IMR-90 (cell line): Measurements from ENCODE around the gene ACVRL1. TPM values are rescaled to one million over a fixed set of nuclear protein-coding genes. Genes with fewer than 3 reads are reported as not detected.

ENCODE experiments used
- ATAC-seq: fragments of 200-7000 bp; cut with Tn5 transposase; 2 replicates; pipeline ENCODE4 v1.9.1; 2020; ENCODE audit warnings: low read depth, mild to moderate bottlenecking, moderate library complexity
- BruUV-seq: library from RNA; stranded (reverse); fragments of 400-500 nt; replicated peaks from 2 replicates; lab custom pipeline; 2021; lab: Mats Ljungman, UMichigan
- CTCF ChIA-PET: fragments of 300-600 bp; formaldehyde crosslinking; extraction: SDS; loops from one replicate; lab custom pipeline; 2021; ENCODE audit warnings: antibody characterized with exemption; lab: Yijun Ruan, JAX
- POLR2A ChIA-PET: fragments of 300-600 bp; sonication (Branson Sonifier 250); formaldehyde crosslinking; loops from one replicate; lab custom pipeline; 2022; ENCODE audit warnings: antibody characterized with exemption; ENCODE audit not compliant: unreplicated experiment; lab: Charles Lee
- DNase-seq: peaks from one replicate; pipeline ENCODE4 v3.0.0; 2013
- H2AFZ ChIP-seq: replicated peaks from 2 replicates; pipeline ENCODE3; 2013; ENCODE audit warnings: low read length, mild to moderate bottlenecking; ENCODE audit not compliant: poor library complexity
- H2AK5ac ChIP-seq: 2 replicates; pipeline ENCODE4 v1.6.1; 2013; ENCODE audit warnings: low read depth, low read length, inconsistent platforms
- H2AK9ac ChIP-seq: replicated peaks from 2 replicates; pipeline ENCODE3; 2013; ENCODE audit warnings: mild to moderate bottlenecking, low read depth, low read length, moderate library complexity; ENCODE audit not compliant: poor library complexity
- H2BK120ac ChIP-seq: 2 replicates; pipeline ENCODE4 v1.6.1; 2013; ENCODE audit warnings: low read depth, low read length, inconsistent platforms
- H2BK15ac ChIP-seq: 3 replicates; pipeline ENCODE4 v1.6.1; 2013; ENCODE audit warnings: low read depth, low read length, inconsistent platforms
- H2BK20ac ChIP-seq: 2 replicates; pipeline ENCODE4 v1.6.1; 2013; ENCODE audit warnings: low read depth, mild to moderate bottlenecking, inconsistent platforms, low read length, moderate library complexity
- H2BK5ac ChIP-seq: 2 replicates; pipeline ENCODE4 v1.6.1; 2013; ENCODE audit warnings: mild to moderate bottlenecking, low read depth, low read length, inconsistent platforms; ENCODE audit not compliant: poor library complexity, severe bottlenecking
- H3K14ac ChIP-seq: replicated peaks from 2 replicates; pipeline ENCODE4 v1.6.1; 2013; ENCODE audit warnings: low read depth, low read length, inconsistent platforms
- H3K18ac ChIP-seq: 2 replicates; pipeline ENCODE4 v1.6.1; 2013; ENCODE audit warnings: low read depth, low read length, control low read depth
- H3K23ac ChIP-seq: 2 replicates; pipeline ENCODE4 v1.6.1; 2013; ENCODE audit warnings: low read depth, low read length, inconsistent platforms
- H3K27ac ChIP-seq: 2 replicates; pipeline ENCODE4 v1.5.1; 2013; ENCODE audit warnings: mild to moderate bottlenecking, control low read depth, low read length; ENCODE audit not compliant: insufficient read depth
- H3K27me3 ChIP-seq: 2 replicates; pipeline ENCODE4 v1.6.1; 2013; ENCODE audit warnings: low read length; ENCODE audit not compliant: control insufficient read depth, insufficient read depth
- H3K36me3 ChIP-seq: 2 replicates; pipeline ENCODE4 v1.6.1; 2013; ENCODE audit warnings: low read length, mixed read lengths; ENCODE audit not compliant: control insufficient read depth, insufficient read depth
- H3K4ac ChIP-seq: 2 replicates; pipeline ENCODE4 v1.6.1; 2013; ENCODE audit warnings: low read depth, low read length, inconsistent platforms
- H3K4me1 ChIP-seq: 2 replicates; pipeline ENCODE4 v1.6.1; 2013; ENCODE audit warnings: low read length, mixed read lengths; ENCODE audit not compliant: control insufficient read depth, insufficient read depth
- H3K4me2 ChIP-seq: 2 replicates; pipeline ENCODE4 v1.6.1; 2013; ENCODE audit warnings: low read depth, mild to moderate bottlenecking, control low read depth, low read length, moderate library complexity
- H3K4me3 ChIP-seq: 2 replicates; pipeline ENCODE4 v1.5.1; 2013; ENCODE audit warnings: low read depth, mild to moderate bottlenecking, control low read depth, low read length, moderate library complexity; ENCODE audit not compliant: insufficient read depth
- H3K56ac ChIP-seq: 2 replicates; pipeline ENCODE4 v1.6.1; 2013; ENCODE audit warnings: low read length, inconsistent platforms; ENCODE audit not compliant: insufficient read depth; ENCODE audit errors: extremely low read depth
- H3K79me1 ChIP-seq, 2 experiments: 2 replicates each; pipeline ENCODE4 v1.6.1; 2013; ENCODE audit warnings: low read length in 2 of 2, inconsistent platforms in 1 of 2, low read depth in 1 of 2
- H3K9ac ChIP-seq: 2 replicates; pipeline ENCODE4 v1.6.1; 2013; ENCODE audit warnings: low read depth, low read length, control low read depth
- H3K9me1 ChIP-seq: 2 replicates; pipeline ENCODE4 v1.6.1; 2013; ENCODE audit warnings: low read length, inconsistent platforms; ENCODE audit not compliant: insufficient read depth
- H3K9me3 ChIP-seq: 2 replicates; pipeline ENCODE4 v1.6.1; 2013; ENCODE audit warnings: low read length; ENCODE audit not compliant: control insufficient read depth, insufficient read depth
- H4K20me1 ChIP-seq: 2 replicates; pipeline ENCODE4 v1.6.1; 2013; ENCODE audit warnings: low read length, inconsistent platforms; ENCODE audit not compliant: insufficient read depth
- H4K5ac ChIP-seq: 2 replicates; pipeline ENCODE4 v1.6.1; 2013; ENCODE audit warnings: mild to moderate bottlenecking, low read depth, low read length, control low read depth
- H4K8ac ChIP-seq, 2 experiments: 2 replicates each; pipeline ENCODE4 v1.6.1; 2013; ENCODE audit warnings: low read depth in 2 of 2, low read length in 2 of 2, control low read depth in 1 of 2, inconsistent platforms in 1 of 2
- H4K91ac ChIP-seq: 2 replicates; pipeline ENCODE4 v1.6.1; 2013; ENCODE audit warnings: low read depth, low read length, inconsistent platforms; ENCODE audit not compliant: insufficient read depth
- BHLHE40 ChIP-seq: fragments of 150-350 bp; IDR thresholded peaks from 2 replicates; pipeline ENCODE4 v1.6.1; 2016; ENCODE audit warnings: mild to moderate bottlenecking, low read depth, low read length
- CEBPB ChIP-seq: IDR thresholded peaks from 2 replicates; pipeline ENCODE4 v1.6.1; 2012; ENCODE audit warnings: low read depth, low read length, improper control_type of control experiment
- CHD1 ChIP-seq: IDR thresholded peaks from 2 replicates; pipeline ENCODE4 v1.6.1; 2012; ENCODE audit warnings: low read depth, low read length, improper control_type of control experiment
- CTCF ChIP-seq: conservative IDR thresholded peaks from 2 replicates; pipeline ENCODE4 v1.5.1; 2012; ENCODE audit warnings: mild to moderate bottlenecking, low read depth, low read length, improper control_type of control experiment
- ELK1 ChIP-seq: fragments of 150-350 bp; IDR thresholded peaks from 2 replicates; pipeline ENCODE4 v1.6.1; 2016; ENCODE audit warnings: low read depth, mild to moderate bottlenecking, low read length, moderate library complexity, borderline replicate concordance
- FOS ChIP-seq: fragments of 150-350 bp; IDR thresholded peaks from 2 replicates; pipeline ENCODE4 v1.6.1; 2016; ENCODE audit warnings: low read depth, low read length
- MAFK ChIP-seq: IDR thresholded peaks from 2 replicates; pipeline ENCODE4 v1.6.1; 2012; ENCODE audit warnings: low read depth, low read length, improper control_type of control experiment
- MAZ ChIP-seq: IDR thresholded peaks from 2 replicates; pipeline ENCODE4 v1.6.1; 2012; ENCODE audit warnings: low read depth, mild to moderate bottlenecking, low read length, improper control_type of control experiment, moderate library complexity, borderline replicate concordance
- MXI1 ChIP-seq: IDR thresholded peaks from 2 replicates; pipeline ENCODE4 v1.6.1; 2012; ENCODE audit warnings: low read depth, mild to moderate bottlenecking, low read length, moderate library complexity, borderline replicate concordance
- NFE2L2 ChIP-seq: fragments of 150-350 bp; IDR thresholded peaks from 2 replicates; pipeline ENCODE4 v1.6.1; 2016; ENCODE audit warnings: low read depth, mild to moderate bottlenecking, low read length
- POLR2A ChIP-seq: IDR thresholded peaks from 2 replicates; pipeline ENCODE4 v1.6.1; 2012; ENCODE audit warnings: mild to moderate bottlenecking, low read depth, low read length
- RAD21 ChIP-seq: IDR thresholded peaks from 2 replicates; pipeline ENCODE4 v1.6.1; 2012; ENCODE audit warnings: low read length, improper control_type of control experiment
- RCOR1 ChIP-seq: IDR thresholded peaks from 2 replicates; pipeline ENCODE4 v1.6.1; 2012; ENCODE audit warnings: mild to moderate bottlenecking, low read length, improper control_type of control experiment; ENCODE audit not compliant: insufficient replicate concordance
- RFX5 ChIP-seq: IDR thresholded peaks from 2 replicates; pipeline ENCODE4 v1.8.0; 2012; ENCODE audit warnings: low read depth, mild to moderate bottlenecking, low read length, moderate library complexity
- SMC3 ChIP-seq: fragments of 150-350 bp; IDR thresholded peaks from 2 replicates; pipeline ENCODE4 v1.6.1; 2016; ENCODE audit warnings: low read depth, mild to moderate bottlenecking, antibody characterized with exemption, low read length, moderate library complexity
- USF2 ChIP-seq: fragments of 150-350 bp; IDR thresholded peaks from 2 replicates; pipeline ENCODE4 v1.6.1; 2017; ENCODE audit warnings: mild to moderate bottlenecking, antibody characterized with exemption, low read length, low read depth
- WGBS, 2 experiments: methylation state at CpG; one replicate each; pipeline versions ENCODE4 v1.1.5 to v1.1.7; 2013; ENCODE audit warnings: missing lambda C conversion rate in 2 of 2; ENCODE audit not compliant: insufficient read length in 1 of 2; ENCODE audit errors: extremely low coverage in 2 of 2; 5-methylcytosine and 5-hydroxymethylcytosine counted together
- dilution Hi-C: fragments of 300-500 bp; cut with HindIII; formaldehyde crosslinking; loops from one replicate; pipeline ENCODE4 v1.14.3; 2018; ENCODE audit warnings: low sequenced_read_pairs; ENCODE audit not compliant: unreplicated experiment
- in situ Hi-C: fragments of 300-500 bp; cut with MboI; formaldehyde crosslinking; loops from 3 replicates; pipeline ENCODE4 v1.14.3; 2019; ENCODE audit warnings: low sequenced_read_pairs, inconsistent platforms, mixed read lengths
- intact Hi-C: fragments of 100-400 bp; cut with micrococcal nuclease; formaldehyde crosslinking; loops from 2 replicates; pipeline ENCODE4 v1.10.0; 2022
- polyA plus RNA-seq, 3 experiments: library from polyadenylated mRNA; depleted of rRNA; stranded (reverse); fragments of >200 nt; gene quantifications; 2 replicates each; pipeline ENCODE4 v1.2.3, GENCODE V29; 2012; ENCODE audit warnings: low replicate concordance in 1 of 3
- total RNA-seq: library from RNA; depleted of rRNA; stranded (reverse); fragments of >200 nt; gene quantifications from 2 replicates; pipeline ENCODE4 v1.2.3, GENCODE V29; 2012

The ACVRL1 gene
- total and polyA plus RNA-seq, 2 of the 4 experiments (the other 2 are of a cell fraction): 6.4 to 7.5 TPM

- H4K91ac ChIP-seq: no peak overlapping the region
- no peak overlapping the region for H3K18ac ChIP-seq
- no peak overlapping the region for H3K27ac ChIP-seq
- H4K20me1 ChIP-seq: no peaks in the 10 kb centered on the region
- no peak overlapping the region for H3K4ac ChIP-seq
- H3K4me2 ChIP-seq: no peak overlapping the region
- H3K79me1 ChIP-seq: no peaks in the 10 kb centered on the region; a peak in 1 of 4 replicates
- no peak for TF ChIP-seq RFX5
- TF ChIP-seq MXI1: no peak
- no peak for TF ChIP-seq POLR2A
- no peak for TF ChIP-seq NFE2L2
- no peak for TF ChIP-seq CEBPB
- no peak for TF ChIP-seq ELK1
- TF ChIP-seq MAFK: no peak
- TF ChIP-seq RAD21: no peak
- no peak for TF ChIP-seq MAZ
- TF ChIP-seq CHD1: no peak
- TF ChIP-seq SMC3: no peak
- TF ChIP-seq BHLHE40: no peak
- TF ChIP-seq FOS: no peak
- TF ChIP-seq CTCF: no peak
- TF ChIP-seq USF2: no peak
- TF ChIP-seq RCOR1: no peak
- no peaks in the 10 kb centered on the region for H3K27me3 ChIP-seq
- H3K36me3 ChIP-seq: peaks cover 7% of the 10 kb centered on the region; the same call in 1 of the 2 replicates
- ATAC-seq (no peak), DNase-seq (no peak)
- no peak overlapping the region for H2AK5ac ChIP-seq
- dilution Hi-C loops: no loop called here
- no peak overlapping the region for H2BK120ac ChIP-seq
- H3K4me3 ChIP-seq: no peak overlapping the region
- H2AFZ ChIP-seq: no peak overlapping the region
- ChIA-PET CTCF (no interaction called here), POLR2A (no interaction called here)
- no TSS peak for BruUV-seq
- no peaks in the 10 kb centered on the region for H3K9me3 ChIP-seq
- H3K9ac ChIP-seq: no peak overlapping the region
- no peak overlapping the region for H2BK20ac ChIP-seq
- no peak overlapping the region for H4K5ac ChIP-seq
- in situ Hi-C loops: no loop called here
- WGBS, 2 experiments: no CpG with 5 or more reads among the region's 2 CpGs
- no peak overlapping the region for H4K8ac ChIP-seq
- H3K9me1 ChIP-seq: peaks cover 23% of the 10 kb centered on the region
- H2AK9ac ChIP-seq: no peak overlapping the region
- no peak overlapping the region for H3K23ac ChIP-seq
- H2BK5ac ChIP-seq: no peak overlapping the region
- H3K14ac ChIP-seq: no peak overlapping the region
- peaks cover 16% of the 10 kb centered on the region for H3K4me1 ChIP-seq
- intact Hi-C loops: no loop called here
- H3K56ac ChIP-seq: no peak overlapping the region
- no peak overlapping the region for H2BK15ac ChIP-seq
These were observed 12.7 kb downstream of the ACVRL1 start for GRCh38 chr12:51920046-51920445.
